DND-41 (cell line): ENCODE results near the gene FOXL1.

ENCODE experiments used
- ATAC-seq: fragments of 200-7000 bp; cut with Tn5 transposase; 3 replicates; pipeline ENCODE4 v1.9.1; 2021; ENCODE audit warnings: low read depth; ENCODE audit not compliant: insufficient read depth
- DNase-seq: peaks from one replicate; pipeline ENCODE4 v3.0.0-alpha.2; 2020
- H2AFZ ChIP-seq: 2 replicates; pipeline ENCODE4 v1.6.0; 2012; ENCODE audit warnings: low read depth, low read length
- H3K27ac ChIP-seq: 2 replicates; pipeline ENCODE4 v1.5.1; 2012; ENCODE audit warnings: low read length, inconsistent platforms
- H3K27me3 ChIP-seq: fragments of 200-600 bp; sonication (generic); 2 replicates; pipeline ENCODE4 v1.6.0; 2012; ENCODE audit warnings: low read length, mild to moderate bottlenecking, inconsistent platforms; ENCODE audit not compliant: insufficient read depth, poor library complexity
- H3K36me3 ChIP-seq: 2 replicates; pipeline ENCODE4 v1.5.1; 2012; ENCODE audit warnings: low read length, inconsistent platforms; ENCODE audit not compliant: insufficient read depth
- H3K4me1 ChIP-seq: 2 replicates; pipeline ENCODE4 v1.5.1; 2012; ENCODE audit warnings: mild to moderate bottlenecking, low read length; ENCODE audit not compliant: insufficient read depth
- H3K4me2 ChIP-seq: 2 replicates; pipeline ENCODE4 v1.6.0; 2012; ENCODE audit warnings: mild to moderate bottlenecking, moderate library complexity, low read length, inconsistent platforms; ENCODE audit not compliant: insufficient read depth
- H3K4me3 ChIP-seq, 2 experiments: fragments of 200-600 bp in 1 of 2; shearing (Covaris generic) in 1 of 2; 2 replicates each; pipeline ENCODE4 v1.5.1; 2012 to 2016; ENCODE audit warnings: inconsistent platforms in 2 of 2, low read length in 2 of 2, mild to moderate bottlenecking in 2 of 2, low read depth in 1 of 2, moderate library complexity in 1 of 2
- H3K79me2 ChIP-seq: 2 replicates; pipeline ENCODE4 v1.6.0; 2012; ENCODE audit warnings: low read length, inconsistent platforms; ENCODE audit not compliant: insufficient read depth
- H3K9ac ChIP-seq: 2 replicates; pipeline ENCODE4 v1.6.0; 2012; ENCODE audit warnings: low read depth, mild to moderate bottlenecking, inconsistent platforms, low read length, moderate library complexity
- H3K9me3 ChIP-seq: 2 replicates; pipeline ENCODE4 v1.5.1; 2012; ENCODE audit warnings: low read length, moderate library complexity, mild to moderate bottlenecking, inconsistent platforms; ENCODE audit not compliant: insufficient read depth, severe bottlenecking
- H4K20me1 ChIP-seq: 2 replicates; pipeline ENCODE4 v1.6.0; 2012; ENCODE audit warnings: low read length; ENCODE audit not compliant: insufficient read depth
- EZH2 ChIP-seq: IDR thresholded peaks from 3 replicates; pipeline ENCODE4 v1.6.1; 2012; ENCODE audit warnings: borderline replicate concordance, low read depth, mild to moderate bottlenecking, moderate library complexity, low read length, inconsistent platforms; ENCODE audit not compliant: severe bottlenecking
- TF ChIP-seq, protein P1 (sequence below): IDR thresholded peaks from 2 replicates; pipeline ENCODE4 v1.5.1; 2012; ENCODE audit warnings: borderline replicate concordance, low read length, moderate library complexity, mild to moderate bottlenecking; ENCODE audit not compliant: poor library complexity, severe bottlenecking; ENCODE audit errors: extremely low read depth

FOXL1 gene

DNA sequence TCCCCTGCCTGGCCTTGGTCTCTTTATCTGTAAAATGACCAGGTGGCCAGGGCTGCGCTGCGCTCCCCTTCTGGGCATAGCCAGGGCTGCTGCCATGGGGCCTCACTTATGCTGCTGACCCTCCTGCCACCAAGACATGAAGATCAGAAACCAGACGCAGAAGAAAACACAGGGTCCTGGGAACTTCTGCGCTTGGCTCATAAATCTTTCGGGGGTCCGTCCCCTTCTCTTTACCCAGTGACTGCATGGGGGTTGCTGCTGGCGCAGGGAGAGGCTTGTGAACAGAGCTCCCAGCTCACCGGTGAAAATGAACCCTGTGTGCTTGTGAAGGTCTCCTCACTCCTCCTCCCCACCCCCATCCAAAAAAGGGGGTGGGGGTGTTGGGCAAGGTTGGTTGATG, 5.7 kb upstream of the FOXL1 start:
- no peak overlapping the region for H3K27ac ChIP-seq
- no peaks in the 10 kb centered on the region for H4K20me1 ChIP-seq
- ATAC-seq (no peak), DNase-seq (no peak)
- H3K27me3 ChIP-seq, result no peaks in the 10 kb centered on the region
- TF ChIP-seq, protein P1, sequence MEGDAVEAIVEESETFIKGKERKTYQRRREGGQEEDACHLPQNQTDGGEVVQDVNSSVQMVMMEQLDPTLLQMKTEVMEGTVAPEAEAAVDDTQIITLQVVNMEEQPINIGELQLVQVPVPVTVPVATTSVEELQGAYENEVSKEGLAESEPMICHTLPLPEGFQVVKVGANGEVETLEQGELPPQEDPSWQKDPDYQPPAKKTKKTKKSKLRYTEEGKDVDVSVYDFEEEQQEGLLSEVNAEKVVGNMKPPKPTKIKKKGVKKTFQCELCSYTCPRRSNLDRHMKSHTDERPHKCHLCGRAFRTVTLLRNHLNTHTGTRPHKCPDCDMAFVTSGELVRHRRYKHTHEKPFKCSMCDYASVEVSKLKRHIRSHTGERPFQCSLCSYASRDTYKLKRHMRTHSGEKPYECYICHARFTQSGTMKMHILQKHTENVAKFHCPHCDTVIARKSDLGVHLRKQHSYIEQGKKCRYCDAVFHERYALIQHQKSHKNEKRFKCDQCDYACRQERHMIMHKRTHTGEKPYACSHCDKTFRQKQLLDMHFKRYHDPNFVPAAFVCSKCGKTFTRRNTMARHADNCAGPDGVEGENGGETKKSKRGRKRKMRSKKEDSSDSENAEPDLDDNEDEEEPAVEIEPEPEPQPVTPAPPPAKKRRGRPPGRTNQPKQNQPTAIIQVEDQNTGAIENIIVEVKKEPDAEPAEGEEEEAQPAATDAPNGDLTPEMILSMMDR, result no peak
- TF ChIP-seq EZH2, result no peak
- H3K9ac ChIP-seq, result no peak overlapping the region
- no peaks in the 10 kb centered on the region for H3K36me3 ChIP-seq
- no peak overlapping the region for H3K4me3 ChIP-seq
- no peak overlapping the region for H2AFZ ChIP-seq
- no peaks in the 10 kb centered on the region for H3K4me1 ChIP-seq
- H3K79me2 ChIP-seq, result no peaks in the 10 kb centered on the region
- no peak overlapping the region for H3K4me2 ChIP-seq
- H3K9me3 ChIP-seq, result no peaks in the 10 kb centered on the region

DNA sequence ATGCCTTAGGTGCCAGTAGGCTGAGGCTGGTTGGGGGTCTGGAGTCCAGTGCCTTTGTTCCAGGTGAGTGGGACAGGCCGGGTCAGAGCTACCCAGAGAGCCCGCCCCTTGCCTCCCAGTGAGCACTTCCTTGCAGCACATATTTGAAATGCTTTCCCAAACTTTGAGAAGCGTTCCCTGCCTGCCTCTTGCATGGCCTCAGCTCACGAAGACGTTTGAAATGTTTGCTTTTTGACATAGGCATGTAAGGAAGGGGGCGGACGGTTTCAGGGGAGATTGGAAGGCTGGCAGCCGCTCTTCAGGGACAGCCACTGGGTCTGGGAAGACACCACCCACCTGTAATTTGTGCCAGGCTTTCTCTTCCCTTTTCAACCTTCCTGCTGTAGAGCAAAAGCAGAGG, 5.1 kb upstream of the FOXL1 start:
- no peak for TF ChIP-seq EZH2
- TF ChIP-seq, protein P1, result no peak
- no peaks in the 10 kb centered on the region for H3K9me3 ChIP-seq
- no peaks in the 10 kb centered on the region for H4K20me1 ChIP-seq
- no peaks in the 10 kb centered on the region for H3K27me3 ChIP-seq
- no peaks in the 10 kb centered on the region for H3K79me2 ChIP-seq
- H3K36me3 ChIP-seq, result no peaks in the 10 kb centered on the region
- no peak overlapping the region for H3K4me2 ChIP-seq
- ATAC-seq (no peak), DNase-seq (no peak)
- H3K9ac ChIP-seq, result no peak overlapping the region
- no peak overlapping the region for H3K27ac ChIP-seq
- no peak overlapping the region for H2AFZ ChIP-seq
- H3K4me3 ChIP-seq, result no peak overlapping the region
- H3K4me1 ChIP-seq, result no peaks in the 10 kb centered on the region

DNA sequence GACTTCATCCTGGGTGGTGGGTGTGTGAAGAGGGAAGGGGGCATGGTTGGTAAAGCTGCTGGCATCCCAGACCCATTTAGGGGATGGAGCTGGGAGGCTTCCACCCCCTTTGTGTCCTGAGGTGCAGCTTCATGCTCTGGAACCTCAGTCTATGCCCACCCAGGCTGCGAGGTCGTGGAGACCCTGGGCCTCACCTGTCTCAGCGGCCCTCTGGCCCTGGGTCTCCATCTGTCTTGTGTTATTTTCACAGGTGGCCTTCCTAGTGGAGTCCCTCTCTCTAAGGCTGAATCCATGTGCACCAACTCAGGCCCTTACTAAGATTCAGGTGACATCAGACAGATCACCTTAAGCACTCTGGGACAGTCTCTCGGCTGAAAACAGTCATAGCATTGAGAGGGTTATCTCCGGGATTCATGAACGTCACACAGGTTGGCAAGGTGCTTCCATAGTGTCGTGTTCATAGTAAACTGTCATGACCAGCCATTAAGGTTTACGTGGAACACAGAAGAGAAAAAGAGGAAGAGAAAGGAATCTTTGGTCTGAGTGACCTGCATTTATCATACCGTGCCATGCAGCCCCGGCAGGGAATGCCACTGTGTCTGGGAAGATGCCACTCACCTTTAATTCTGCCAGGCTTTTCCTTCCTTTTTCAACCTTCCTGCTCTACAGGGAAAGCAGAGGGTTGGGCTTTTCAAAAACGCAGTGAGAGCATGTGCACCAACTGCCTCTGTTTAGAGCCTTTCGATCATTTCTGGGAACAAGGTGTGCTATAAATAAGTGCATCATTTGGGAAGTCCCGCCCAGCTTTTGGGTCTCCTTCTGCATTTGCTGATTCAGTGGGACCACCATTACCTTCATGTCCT, 4.5 kb upstream of the FOXL1 start:
- Histone ChIP-seq H3K79me2 (no peaks in the 10 kb centered on the region), H3K4me3 (no peak overlapping the region), H3K4me1 (no peaks in the 10 kb centered on the region), H3K9ac (no peak overlapping the region), H3K36me3 (no peaks in the 10 kb centered on the region), H2AFZ (no peak overlapping the region), H3K27ac (no peak overlapping the region), H3K4me2 (no peak overlapping the region), H4K20me1 (no peaks in the 10 kb centered on the region), H3K27me3 (no peaks in the 10 kb centered on the region), H3K9me3 (no peaks in the 10 kb centered on the region)
- DNase-seq (no peak), ATAC-seq (no peak)
- TF ChIP-seq, protein P1, result no peak
- no peak for TF ChIP-seq EZH2
